GM12878 (cell line): Measurements from ENCODE around the gene LSMEM2. TPM values are rescaled to one million over a fixed set of nuclear protein-coding genes. Genes with fewer than 3 reads are reported as not detected.
A peak's percentile ranks its signal among the peaks of the same experiment; 100 is the strongest.

Source experiments
- ATAC-seq: fragments of 200-7000 bp; cut with Tn5 transposase; 3 replicates; pipeline ENCODE4 v1.9.1; 2020; ENCODE audit warnings: mild to moderate bottlenecking, moderate library complexity
- BruUV-seq: library from RNA; stranded (reverse); fragments of 400-500 nt; replicated peaks from 2 replicates; lab custom pipeline; 2021; lab: Mats Ljungman, UMichigan
- CTCF ChIA-PET: fragments of 300-600 bp; sonication (Branson Sonifier 250); formaldehyde crosslinking; extraction: SDS; loops from one replicate; lab custom pipeline; 2021; ENCODE audit warnings: inconsistent platforms; lab: Yijun Ruan, JAX
- POLR2A ChIA-PET: fragments of 350-600 bp; formaldehyde crosslinking; extraction: SDS; loops from one replicate; lab custom pipeline; 2021; ENCODE audit warnings: inconsistent platforms; lab: Charles Lee
- RAD21 ChIA-PET: fragments of 300-600 bp; sonication (Branson Sonifier 250); formaldehyde crosslinking; loops from one replicate; lab custom pipeline; 2023; ENCODE audit warnings: antibody characterized with exemption; ENCODE audit not compliant: unreplicated experiment; lab: Charles Lee
- SMC1A ChIA-PET: fragments of 300-600 bp; sonication (Branson Sonifier 250); formaldehyde crosslinking; loops from one replicate; lab custom pipeline; 2023; ENCODE audit not compliant: unreplicated experiment, uncharacterized antibody; lab: Charles Lee
- DNase-seq: peaks from one replicate; pipeline ENCODE4 v3.0.0-alpha.2; 2011; ENCODE audit warnings: low read depth, low spot score
- FAIRE-seq: peaks from 3 replicates; lab custom pipeline; 2011; peaks lifted over from hg19 to GRCh38; lab: Jason Lieb, UNC
- H2AFZ ChIP-seq: 2 replicates; pipeline ENCODE4 v1.6.0; 2011; ENCODE audit warnings: low read depth, low read length, control low read depth; ENCODE audit not compliant: control insufficient read depth
- H3K27ac ChIP-seq: 2 replicates; pipeline ENCODE4 v1.5.1; 2011; ENCODE audit warnings: control low read depth; ENCODE audit not compliant: control insufficient read depth, insufficient read depth
- H3K27me3 ChIP-seq, 2 experiments: replicated peaks in 1 of 2; 2 replicates each; pipeline versions ENCODE4 v1.6.0 to v1.6.1; 2011; ENCODE audit warnings: low read length in 1 of 2; ENCODE audit not compliant: control insufficient read depth in 2 of 2, insufficient read depth in 2 of 2
- H3K36me3 ChIP-seq, 2 experiments: 2 replicates each; pipeline ENCODE4 v1.5.1; 2011; ENCODE audit warnings: low read length in 1 of 2; ENCODE audit not compliant: control insufficient read depth in 2 of 2, insufficient read depth in 2 of 2
- H3K4me1 ChIP-seq: 2 replicates; pipeline ENCODE4 v1.6.1; 2011; ENCODE audit warnings: mild to moderate bottlenecking, low read length, moderate library complexity, mixed read lengths; ENCODE audit not compliant: control insufficient read depth, insufficient read depth
- H3K4me2 ChIP-seq: 2 replicates; pipeline ENCODE4 v1.6.0; 2011; ENCODE audit warnings: control low read depth; ENCODE audit not compliant: control insufficient read depth, insufficient read depth
- H3K4me3 ChIP-seq: fragments of 200-600 bp; sonication (generic); 2 replicates; pipeline ENCODE4 v1.5.1; 2016
- H3K79me2 ChIP-seq: 2 replicates; pipeline ENCODE4 v1.6.0; 2011; ENCODE audit warnings: low read length; ENCODE audit not compliant: control insufficient read depth, insufficient read depth
- H3K9ac ChIP-seq: 2 replicates; pipeline ENCODE4 v1.8.0; 2011; ENCODE audit warnings: low read length, control low read depth, mixed read lengths; ENCODE audit not compliant: control insufficient read depth, insufficient read depth
- H3K9me3 ChIP-seq: replicated peaks from 3 replicates; pipeline ENCODE4 v1.5.1; 2011; ENCODE audit warnings: mild to moderate bottlenecking, low read length; ENCODE audit not compliant: control insufficient read depth, insufficient read depth
- H4K20me1 ChIP-seq: 2 replicates; pipeline ENCODE4 v1.6.0; 2011; ENCODE audit not compliant: control insufficient read depth, insufficient read depth
- ASH2L ChIP-seq: fragments of 300-600, 200-600 bp; sonication (generic); IDR thresholded peaks from 2 replicates; pipeline ENCODE4 v1.6.1; 2017; ENCODE audit warnings: low read depth, mild to moderate bottlenecking, borderline replicate concordance
- ATF3 ChIP-seq: IDR thresholded peaks from 2 replicates; pipeline ENCODE4 v1.6.1; 2011; ENCODE audit warnings: low read depth, mild to moderate bottlenecking, low read length, moderate library complexity, borderline replicate concordance; ENCODE audit errors: extremely low read depth
- BCL11A ChIP-seq: IDR thresholded peaks from 2 replicates; pipeline ENCODE4 v1.6.1; 2011; ENCODE audit warnings: low read depth, low read length
- IRF5 ChIP-seq: fragments of 450-650 bp; IDR thresholded peaks from 2 replicates; pipeline ENCODE4 v1.6.1; 2017; ENCODE audit warnings: borderline replicate concordance
- MEF2B ChIP-seq: fragments of 450-650 bp; IDR thresholded peaks from 2 replicates; pipeline ENCODE4 v1.6.1; 2018; ENCODE audit warnings: mild to moderate bottlenecking, moderate library complexity; ENCODE audit not compliant: partially characterized antibody, poor library complexity, severe bottlenecking
- NKRF ChIP-seq: fragments of 450-650 bp; conservative IDR thresholded peaks from 2 replicates; pipeline ENCODE4 v1.6.1; 2017; ENCODE audit warnings: mild to moderate bottlenecking, moderate library complexity
- PML ChIP-seq: IDR thresholded peaks from 2 replicates; pipeline ENCODE4 v1.6.1; 2012; ENCODE audit warnings: low read length, inconsistent platforms
- POLR2A ChIP-seq: IDR thresholded peaks from 2 replicates; pipeline ENCODE4 v1.6.1; 2011; ENCODE audit warnings: low read depth, mild to moderate bottlenecking, low read length
- RAD21 ChIP-seq: IDR thresholded peaks from 2 replicates; pipeline ENCODE4 v1.6.1; 2011; ENCODE audit warnings: mild to moderate bottlenecking, low read depth, low read length, moderate library complexity; ENCODE audit not compliant: insufficient read depth
- RB1 ChIP-seq: fragments of 450-650 bp; formaldehyde crosslinking; IDR thresholded peaks from 2 replicates; pipeline ENCODE4 v1.6.1; 2017; ENCODE audit warnings: mild to moderate bottlenecking, borderline replicate concordance
- RFX5 ChIP-seq: IDR thresholded peaks from 2 replicates; pipeline ENCODE4 v1.6.1; 2011; ENCODE audit warnings: low read depth, low read length, improper control_type of control experiment
- SMAD1 ChIP-seq: fragments of 450-650 bp; IDR thresholded peaks from 2 replicates; pipeline ENCODE4 v1.6.1; 2018; ENCODE audit warnings: mild to moderate bottlenecking, low read depth; ENCODE audit not compliant: partially characterized antibody
- SPI1 ChIP-seq: IDR thresholded peaks from 2 replicates; pipeline ENCODE4 v1.6.1; 2011; ENCODE audit warnings: low read depth, mild to moderate bottlenecking, low read length, moderate library complexity, borderline replicate concordance; ENCODE audit not compliant: insufficient read depth
- TARDBP ChIP-seq: IDR thresholded peaks from 2 replicates; pipeline ENCODE4 v1.6.1; 2016; ENCODE audit warnings: borderline replicate concordance
- WGBS: methylation state at CpG from one replicate; pipeline ENCODE4 v1.1.6; 2016; ENCODE audit warnings: low lambda C conversion rate; ENCODE audit not compliant: insufficient replicate concordance, insufficient coverage; ENCODE audit errors: missing lambda C conversion rate; 5-methylcytosine and 5-hydroxymethylcytosine counted together
- in situ Hi-C: fragments of 300-500 bp; cut with MboI; formaldehyde crosslinking; loops from 9 replicates; pipeline ENCODE4 v1.14.3; 2018; ENCODE audit warnings: mixed read lengths
- intact Hi-C: fragments of 100-400 bp; cut with micrococcal nuclease; formaldehyde crosslinking; loops from one replicate; pipeline ENCODE4 v1.14.2; 2022; ENCODE audit not compliant: unreplicated experiment
- polyA plus RNA-seq, 11 experiments: library from polyadenylated mRNA; depleted of rRNA in 4 of 11; unstranded in 6 of 11; stranded (reverse) in 5 of 11; fragments of >200 nt; fragmentation: Nextera tagmentation in 4 of 11; fragmentation: Illumina TruSeq in 1 of 11; extraction: Ambion mirVana in 4 of 11; extraction: Trizol in 1 of 11; gene quantifications; 1 replicate in 1 of 11; 2 replicates in 10 of 11; pipeline versions ENCODE4 v1.2.1 to v1.2.3, GENCODE V29; 2011 to 2016; ENCODE audit warnings: inconsistent platforms in 2 of 11, missing spikeins in 2 of 11, low read depth in 1 of 11
- total RNA-seq, 4 experiments: library from RNA; depleted of rRNA in 3 of 4; stranded (reverse); fragments of >200 nt in 3 of 4; fragmentation: Illumina TruSeq in 1 of 4; extraction: Trizol in 1 of 4; gene quantifications; 2 replicates each; pipeline versions ENCODE4 v1.2.1 to v1.2.3, GENCODE V29; 2013 to 2021

The LSMEM2 gene
- total and polyA plus RNA-seq, 10 of the 15 experiments (the other 5 are each of a cell fraction or from before 2014, with no cell fraction given): 0.17 TPM; not detected in 9

GRCh38 chr3:50236484-50237132 lies 42.3 kb upstream of the LSMEM2 start (continued):
- 0 out of 2 replicates have a peak, but pooled peaks have one; percentile 41 for TF ChIP-seq NKRF
- no peak for TF ChIP-seq RFX5
- TF ChIP-seq MEF2B: no peak
- TF ChIP-seq BCL11A: no peak
- no peak for TF ChIP-seq PML
- TF ChIP-seq TARDBP: no peak

GRCh38 chr3:50237133-50237651 lies 41.7 kb upstream of the LSMEM2 start:
- POLR2A ChIA-PET: interaction anchor here (0.6 to 4.0 kb wide), 7 partner anchors 9 to 354 kb away, joined by 3 to 38 read pairs (median 5); no protein-coding TSS in a partner anchor
- H4K20me1 ChIP-seq: peaks cover 8% of the 10 kb centered on the region; the same call in 1 of the 2 replicates
- peak overlapping the region; percentile 100 for H3K4me3 ChIP-seq
- peak overlapping the region; percentile 90 for H3K9ac ChIP-seq
- in situ Hi-C loops: no loop called here
- H3K9me3 ChIP-seq: no peaks in the 10 kb centered on the region
- RAD21 ChIA-PET: interaction anchor here (0.6 to 2.4 kb wide), 2 partner anchors 9 to 10 kb away, joined by 3 to 19 read pairs; no protein-coding TSS in a partner anchor
- ATAC-seq (0 out of 3 replicates have a peak, but pooled peaks have one; percentile 7), FAIRE-seq (no peak), DNase-seq (no peak)
- no peaks in the 10 kb centered on the region for H3K27me3 ChIP-seq
- intact Hi-C loops: loop anchor here (5.0 kb wide), 1 partner anchor 100 kb away; no protein-coding TSS in a partner anchor
- H3K27ac ChIP-seq: peak overlapping the region; percentile 91
- peaks cover 27% of the 10 kb centered on the region for H3K4me1 ChIP-seq
- no TSS peak for BruUV-seq
- SMC1A ChIA-PET: interaction anchor here (0.9 kb wide), 1 partner anchor 9 kb away, joined by 4 read pairs; no protein-coding TSS in a partner anchor
- no peak overlapping the region for H2AFZ ChIP-seq
- CTCF ChIA-PET: interaction anchor here (0.6 to 3.9 kb wide), 3 partner anchors 9 to 316 kb away, joined by 3 to 27 read pairs (median 19); no protein-coding TSS in a partner anchor
- peaks cover 60% of the 10 kb centered on the region for H3K79me2 ChIP-seq
- 0% methylated on average over 7 of the region's 7 CpGs for WGBS
- H3K36me3 ChIP-seq: no peaks in the 10 kb centered on the region; a peak in 1 of 4 replicates
- peak overlapping the region; percentile 65 for H3K4me2 ChIP-seq
- TF ChIP-seq ASH2L (no peak), RAD21 (no peak), IRF5 (no peak), POLR2A (peak; percentile 69), RB1 (no peak), ATF3 (no peak), SMAD1 (no peak), SPI1 (peak; percentile 68)
